Measurements from ENCODE around the gene CRIP3.
"Not testable (repeated sequence)": the region's sequence is repeated elsewhere in the genome, so short reads cannot be mapped to it uniquely, and the experiment has no call there.

The CRIP3 gene, protein sequence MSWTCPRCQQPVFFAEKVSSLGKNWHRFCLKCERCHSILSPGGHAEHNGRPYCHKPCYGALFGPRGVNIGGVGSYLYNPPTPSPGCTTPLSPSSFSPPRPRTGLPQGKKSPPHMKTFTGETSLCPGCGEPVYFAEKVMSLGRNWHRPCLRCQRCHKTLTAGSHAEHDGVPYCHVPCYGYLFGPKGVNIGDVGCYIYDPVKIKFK

GRCh38 chr6:43308101-43308989 is at the start of gene CRIP3:
TSS of gene CRIP3 (minus strand) at chr6:43308826. CDS start at chr6:43308792, 34 bp downstream.
- peak; percentile 72 for DNase-seq

DNA sequence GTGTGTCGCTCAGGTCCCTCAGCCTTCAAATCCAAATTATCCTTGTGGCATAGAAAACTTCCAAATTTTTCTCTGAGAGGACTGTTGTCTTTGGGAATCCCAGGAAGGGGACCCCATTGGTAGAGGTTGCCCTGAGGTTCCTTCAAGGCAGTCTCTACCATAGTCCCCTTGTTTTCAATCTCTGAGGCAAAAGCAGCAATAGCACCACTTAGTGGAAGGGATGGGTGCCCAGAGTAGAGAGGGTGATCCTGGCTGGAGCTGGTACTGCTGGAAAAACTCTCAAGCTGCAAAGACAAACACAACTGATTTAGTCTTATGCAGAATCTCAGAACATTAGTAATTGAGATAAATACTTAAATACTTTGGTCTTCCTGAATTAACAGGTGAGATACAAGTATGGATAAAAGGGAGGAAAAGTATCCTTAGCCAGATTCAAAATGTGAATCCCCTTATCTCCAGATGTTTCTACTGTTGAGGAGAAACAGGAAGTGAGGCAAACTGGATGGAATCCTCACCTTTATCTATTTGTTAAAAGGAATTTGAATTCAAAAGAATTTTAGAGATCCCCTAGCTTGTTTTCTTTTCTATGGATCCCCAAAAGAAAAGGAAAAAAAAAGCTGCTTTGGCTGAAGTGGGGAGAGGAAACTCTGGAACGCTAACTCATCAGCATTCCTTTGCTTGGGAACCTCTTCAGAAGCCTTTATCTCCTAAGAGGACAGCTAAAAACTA is 47.4 kb upstream of the CRIP3 start:
- no peak for DNase-seq

DNA sequence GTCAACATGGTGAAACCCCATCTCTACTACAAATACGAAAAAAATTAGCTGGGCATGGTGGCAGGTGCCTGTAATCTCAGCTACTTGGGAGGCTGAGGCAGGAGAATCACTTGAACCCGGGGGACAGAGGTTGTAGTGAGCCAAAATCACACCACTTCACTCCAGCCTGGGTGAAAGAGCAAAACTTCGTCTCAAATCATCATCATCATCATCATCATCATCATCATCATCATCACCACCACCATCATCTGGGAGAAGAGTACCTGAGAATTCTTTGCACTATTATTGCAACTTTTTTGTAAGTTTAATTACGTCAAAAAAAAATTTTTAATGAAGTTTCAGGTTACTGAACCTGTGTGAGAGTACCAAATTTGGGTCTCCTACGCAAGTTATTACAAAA is 43.3 kb upstream of the CRIP3 start:
- not testable (repeated sequence) for DNase-seq

GRCh38 chr6:43347444-43347843 is 38.8 kb upstream of the CRIP3 start:
- DNase-seq = no peak

- DNase-seq = no peak
Measured at GRCh38 chr6:43347021-43347420, 38.4 kb upstream of the CRIP3 start.

DNA sequence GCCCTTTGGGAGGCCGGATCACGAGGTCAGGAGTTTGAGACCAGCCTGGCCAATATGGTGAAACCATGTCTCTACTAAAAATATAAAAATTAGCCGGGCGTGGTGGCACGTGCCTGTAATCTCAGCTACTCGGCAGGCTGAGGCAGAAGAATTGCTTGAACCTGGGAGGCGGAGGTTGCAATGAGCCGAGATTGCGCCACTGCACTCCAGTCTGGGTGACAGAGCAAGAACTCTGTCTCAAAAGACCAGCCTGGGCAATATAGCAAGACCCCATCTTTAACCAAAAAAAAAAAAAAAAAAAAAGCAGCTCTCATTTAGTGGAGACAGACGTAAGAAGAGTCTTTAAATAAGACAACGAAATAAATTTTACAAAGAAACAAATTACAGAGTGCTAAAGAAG is 37.6 kb upstream of the CRIP3 start:
- DNase-seq = not testable (repeated sequence)

GRCh38 chr6:43339168-43339567 is 30.5 kb upstream of the CRIP3 start:
- DNase-seq = no peak

DNA sequence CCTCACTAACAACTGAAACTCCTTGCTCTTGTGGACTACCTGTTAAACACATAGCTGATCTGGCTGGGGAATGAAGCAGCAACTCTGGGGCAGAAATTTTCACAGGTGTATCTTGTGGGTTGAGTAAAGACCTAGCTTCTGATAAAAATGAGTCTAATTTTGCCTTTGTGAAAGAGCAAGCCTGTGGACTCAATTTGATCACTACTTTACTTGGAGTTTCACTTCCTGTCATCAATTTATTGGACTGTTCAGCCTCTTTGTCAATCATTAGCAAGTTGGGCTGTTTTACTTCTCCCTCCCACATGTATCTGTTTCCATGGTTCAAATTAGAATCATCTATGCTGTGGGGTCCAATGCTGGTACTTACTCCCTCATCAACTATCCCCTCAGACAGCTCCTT is 29.6 kb upstream of the CRIP3 start:
- no peak for DNase-seq

DNA sequence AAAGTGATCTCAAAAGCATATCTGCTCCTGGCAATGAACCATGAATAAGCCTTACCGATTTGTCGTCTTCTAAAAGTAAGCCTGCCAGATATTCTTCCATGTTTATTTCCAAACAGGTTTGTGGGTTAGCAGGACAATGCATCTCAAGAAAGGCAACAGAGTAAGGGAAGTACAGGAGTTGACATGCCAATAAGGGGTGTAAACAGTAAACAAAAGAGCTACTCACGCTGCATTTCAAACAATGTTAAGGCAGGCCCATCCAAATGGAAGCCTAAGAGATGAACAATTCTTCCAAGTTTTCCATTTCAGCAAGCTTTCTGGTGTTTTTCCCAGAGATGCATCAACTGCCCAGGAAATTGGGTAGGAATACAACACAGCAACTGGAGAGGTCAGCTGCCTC is 27.8 kb upstream of the CRIP3 start:
- no peak for DNase-seq

- DNase-seq = no peak
Measured at GRCh38 chr6:43335469-43335868, 26.8 kb upstream of the CRIP3 start.

DNA sequence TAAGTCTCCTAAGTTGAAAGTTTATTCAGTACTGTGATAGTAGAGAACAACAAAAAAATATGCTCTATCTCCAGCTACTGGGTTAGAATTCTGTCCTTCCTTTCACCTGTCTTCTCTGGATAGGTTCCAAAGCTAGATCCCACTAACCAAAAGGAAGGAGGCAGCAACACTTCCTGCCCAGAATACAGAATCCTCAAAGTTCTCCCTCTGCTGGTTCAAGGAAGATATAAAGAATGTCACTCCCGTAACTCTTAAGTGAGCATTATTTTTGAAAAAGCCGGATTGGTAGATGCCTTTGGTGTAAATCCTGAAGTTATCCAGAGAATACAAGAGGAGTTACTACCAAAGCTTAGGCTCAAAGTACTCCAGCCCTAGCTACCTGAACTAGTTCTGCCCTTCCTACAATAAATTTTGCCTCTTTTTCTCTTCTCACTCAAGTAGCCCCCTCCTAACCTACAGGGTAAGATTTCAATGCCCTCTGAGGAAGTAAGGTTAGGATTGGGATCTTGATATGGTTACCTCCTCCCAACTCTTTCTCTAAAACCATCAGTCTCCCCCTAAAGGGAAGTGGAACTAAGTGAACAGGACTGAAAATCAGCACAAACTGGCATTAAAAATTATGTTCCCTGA is 26.0 kb upstream of the CRIP3 start:
- no peak for DNase-seq

DNA sequence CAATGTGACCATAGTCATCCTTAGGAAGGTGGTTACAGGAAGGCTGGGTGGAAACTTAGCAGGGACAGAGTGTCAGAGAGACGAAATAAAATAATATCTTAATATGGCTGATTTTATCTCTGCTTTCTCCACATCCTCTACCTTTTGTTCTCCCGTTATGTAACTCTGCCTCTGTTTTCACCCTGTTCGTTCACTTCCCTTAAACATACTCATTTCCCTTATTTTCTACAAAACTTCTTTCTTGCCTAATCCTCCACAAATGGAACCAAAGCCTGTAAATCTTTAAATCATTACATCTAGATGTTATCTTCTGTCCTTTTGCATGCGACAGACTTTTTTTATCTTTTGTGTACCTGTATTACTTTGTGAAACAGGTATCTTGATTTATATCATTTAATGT is 23.3 kb upstream of the CRIP3 start:
- DNase-seq = no peak

DNA sequence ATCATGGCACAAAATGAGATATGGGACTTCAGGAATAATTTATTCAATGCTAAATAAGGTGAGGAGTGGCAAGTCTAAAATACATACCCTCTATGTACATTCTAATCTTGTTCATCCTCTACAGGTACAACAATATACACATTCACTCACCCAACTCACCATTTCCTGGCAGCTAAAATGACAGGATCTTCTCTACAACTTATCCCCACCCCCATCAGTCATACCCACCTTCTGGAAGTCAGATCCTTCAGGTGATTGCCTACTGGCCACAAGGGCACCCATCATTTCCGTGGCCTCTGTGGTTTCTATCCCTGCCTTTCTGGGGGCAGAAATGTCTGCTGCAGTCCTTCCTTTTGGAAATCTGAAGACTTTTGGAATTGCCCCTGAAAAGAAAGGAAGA is 22.8 kb upstream of the CRIP3 start:
- DNase-seq = peak; percentile 3

GRCh38 chr6:43328528-43328927 is 19.9 kb upstream of the CRIP3 start:
- DNase-seq = no peak

GRCh38 chr6:43325876-43326275 is 17.2 kb upstream of the CRIP3 start:
- no peak for DNase-seq

GRCh38 chr6:43318011-43318410 is 9.4 kb upstream of the CRIP3 start:
- DNase-seq = no peak

DNA sequence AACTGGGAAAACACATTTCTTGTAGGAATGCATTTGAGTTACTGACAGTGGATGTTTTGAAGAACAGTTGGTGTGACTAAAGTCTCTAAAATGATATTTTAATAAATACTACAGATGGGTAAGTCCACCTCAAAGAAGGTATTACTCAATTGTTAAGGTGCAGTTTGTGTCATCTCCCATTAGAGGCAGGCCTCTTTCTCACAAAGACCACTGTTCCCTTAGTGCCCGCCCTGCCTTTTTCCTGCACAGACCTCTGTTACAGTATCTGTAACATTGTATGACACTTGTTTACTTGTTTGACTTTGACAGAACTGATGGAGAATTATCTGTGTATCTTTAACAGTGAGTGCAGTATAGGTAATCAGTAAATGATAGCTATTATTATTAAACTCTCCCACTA is 5.2 kb upstream of the CRIP3 start:
- DNase-seq = no peak

DNA sequence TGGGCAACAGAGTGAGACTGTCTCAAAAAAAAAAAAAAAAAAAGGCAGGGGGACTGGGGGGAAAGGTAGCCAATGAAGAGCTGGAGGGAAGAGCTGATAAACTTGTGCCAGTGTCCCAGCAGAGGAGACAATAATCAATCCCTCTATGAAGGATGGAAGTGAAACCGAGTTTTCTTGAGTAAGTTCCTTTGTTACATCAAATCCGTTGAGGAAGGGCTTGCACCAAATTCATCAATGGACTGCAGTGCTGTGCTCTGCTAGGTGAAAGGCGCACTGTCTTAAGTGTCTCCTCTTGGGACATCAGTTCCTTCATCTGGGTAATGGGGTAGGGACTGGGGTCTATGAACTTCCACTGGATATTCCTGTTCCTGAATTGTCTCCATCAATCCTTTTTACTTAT is 3.0 kb upstream of the CRIP3 start:
- no peak for DNase-seq

GRCh38 chr6:43310624-43311023 is 2.0 kb upstream of the CRIP3 start:
- DNase-seq = no peak

- DNase-seq = no peak
Measured at GRCh38 chr6:43310134-43310533, 1.5 kb upstream of the CRIP3 start.

DNA sequence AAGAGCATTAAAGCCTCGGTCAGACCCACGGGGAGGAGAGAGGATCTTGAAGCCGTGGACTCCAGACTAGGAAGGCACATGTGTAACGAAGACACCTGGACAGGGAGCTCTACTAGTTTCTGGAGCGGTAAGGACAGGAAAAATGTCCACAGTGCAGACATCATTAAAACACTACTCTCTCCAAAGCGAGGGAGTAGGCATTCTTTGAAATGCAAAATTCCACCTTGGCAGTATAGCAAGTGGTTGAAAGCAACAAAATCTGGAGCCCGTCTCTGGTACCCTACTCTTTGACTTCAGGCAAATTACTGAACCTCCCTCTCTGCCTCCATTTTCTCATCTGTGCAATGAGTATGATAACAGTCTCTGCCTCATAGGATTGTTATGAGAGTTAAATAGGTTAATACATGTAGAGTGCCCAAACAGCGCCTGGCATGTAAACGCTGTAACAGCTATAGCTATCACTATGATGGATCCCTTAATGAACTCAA is 408 bp upstream of the CRIP3 start:
- no peak for DNase-seq

- no peak for DNase-seq
Measured at GRCh38 chr6:43307451-43308100, 1.1 kb downstream of the CRIP3 start.

GRCh38 chr6:43306086-43306485 is 2.5 kb downstream of the CRIP3 start:
- no peak for DNase-seq
